Nephron (organoid): Measurements from ENCODE around the gene THAP5.

Experiments used
- H3K27ac Mint-ChIP-seq, 3 experiments: 2 replicates each; pipeline ENCODE4 v1.8.0; 2020; ENCODE audit warnings: mixed read lengths in 3 of 3, mild to moderate bottlenecking in 2 of 3, moderate library complexity in 1 of 3
- H3K27me3 Mint-ChIP-seq: 2 replicates; pipeline ENCODE4 v1.8.0; 2021; ENCODE audit warnings: low read depth, mild to moderate bottlenecking, moderate library complexity, mixed read lengths
- H3K36me3 Mint-ChIP-seq: 2 replicates; pipeline ENCODE4 v1.8.0; 2020; ENCODE audit warnings: low read depth, mixed read lengths
- H3K4me1 Mint-ChIP-seq: 2 replicates; pipeline ENCODE4 v1.8.0; 2020; ENCODE audit warnings: mixed read lengths
- H3K4me3 Mint-ChIP-seq, 3 experiments: 2 replicates each; pipeline ENCODE4 v1.8.0; 2020; ENCODE audit warnings: mild to moderate bottlenecking in 3 of 3, mixed read lengths in 3 of 3, moderate library complexity in 2 of 3
- H3K9me3 Mint-ChIP-seq: 2 replicates; pipeline ENCODE4 v1.8.0; 2020; ENCODE audit warnings: mixed read lengths
- TF ChIP-seq, protein P1 (sequence below), 3 experiments: fragments of 200-600 bp; sonication (generic); IDR thresholded peaks; one replicate each; pipeline ENCODE4 v1.5.0; 2021; ENCODE audit warnings: antibody characterized with exemption in 3 of 3; ENCODE audit not compliant: unreplicated experiment in 3 of 3

THAP5 gene

GRCh38 chr7:108600399-108600798 lies 30.9 kb upstream of the THAP5 start:
- TF ChIP-seq, protein P1, sequence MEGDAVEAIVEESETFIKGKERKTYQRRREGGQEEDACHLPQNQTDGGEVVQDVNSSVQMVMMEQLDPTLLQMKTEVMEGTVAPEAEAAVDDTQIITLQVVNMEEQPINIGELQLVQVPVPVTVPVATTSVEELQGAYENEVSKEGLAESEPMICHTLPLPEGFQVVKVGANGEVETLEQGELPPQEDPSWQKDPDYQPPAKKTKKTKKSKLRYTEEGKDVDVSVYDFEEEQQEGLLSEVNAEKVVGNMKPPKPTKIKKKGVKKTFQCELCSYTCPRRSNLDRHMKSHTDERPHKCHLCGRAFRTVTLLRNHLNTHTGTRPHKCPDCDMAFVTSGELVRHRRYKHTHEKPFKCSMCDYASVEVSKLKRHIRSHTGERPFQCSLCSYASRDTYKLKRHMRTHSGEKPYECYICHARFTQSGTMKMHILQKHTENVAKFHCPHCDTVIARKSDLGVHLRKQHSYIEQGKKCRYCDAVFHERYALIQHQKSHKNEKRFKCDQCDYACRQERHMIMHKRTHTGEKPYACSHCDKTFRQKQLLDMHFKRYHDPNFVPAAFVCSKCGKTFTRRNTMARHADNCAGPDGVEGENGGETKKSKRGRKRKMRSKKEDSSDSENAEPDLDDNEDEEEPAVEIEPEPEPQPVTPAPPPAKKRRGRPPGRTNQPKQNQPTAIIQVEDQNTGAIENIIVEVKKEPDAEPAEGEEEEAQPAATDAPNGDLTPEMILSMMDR (IDR thresholded peaks at IDR 0.05; ENCODE audit: unreplicated experiment in 3 of 3) = no peak
- Mint-ChIP-seq H3K4me3 (no peak overlapping the region), H3K27me3 (no peaks in the 10 kb centered on the region), H3K27ac (no peak overlapping the region), H3K36me3 (no peaks in the 10 kb centered on the region), H3K4me1 (peaks cover 19% of the 10 kb centered on the region), H3K9me3 (no peaks in the 10 kb centered on the region)

- Mint-ChIP-seq H3K4me3 (no peak overlapping the region), H3K4me1 (peaks cover 19% of the 10 kb centered on the region), H3K9me3 (no peaks in the 10 kb centered on the region), H3K36me3 (no peaks in the 10 kb centered on the region), H3K27ac (peak overlapping the region; percentile 15 to 74 (median 30)), H3K27me3 (no peaks in the 10 kb centered on the region)
- TF ChIP-seq, protein P1 (IDR thresholded peaks at IDR 0.05; ENCODE audit: unreplicated experiment in 3 of 3) = no peak
Observed at GRCh38 chr7:108598914-108599580, 29.5 kb upstream of the THAP5 start.

DNA sequence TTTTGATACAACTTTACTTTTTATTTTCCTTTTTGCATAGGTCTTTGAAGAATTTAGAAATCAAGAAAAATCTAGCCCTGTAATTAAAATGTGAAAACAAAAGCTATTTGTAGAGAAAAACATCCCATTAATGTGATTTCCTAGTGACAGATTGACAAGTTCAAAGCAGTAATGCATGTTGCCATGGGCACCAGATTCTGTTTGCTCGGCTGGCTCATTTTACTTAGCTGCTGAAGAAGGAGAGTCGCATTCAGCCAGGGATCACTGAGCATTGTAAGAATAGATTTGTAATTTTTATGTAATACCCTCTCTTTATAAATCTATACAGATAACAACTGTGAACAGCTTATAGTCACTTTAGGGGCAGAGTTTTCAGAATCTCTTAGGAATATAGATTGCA lies 28.6 kb upstream of the THAP5 start:
- TF ChIP-seq, protein P1 (IDR thresholded peaks at IDR 0.05; ENCODE audit: unreplicated experiment in 3 of 3) = no peak
- H3K4me1 Mint-ChIP-seq = peaks cover 24% of the 10 kb centered on the region
- H3K4me3 Mint-ChIP-seq = no peak overlapping the region
- H3K27ac Mint-ChIP-seq = peak overlapping the region in 2 of 3 experiments; percentile 15 to 74
- no peaks in the 10 kb centered on the region for H3K36me3 Mint-ChIP-seq
- no peaks in the 10 kb centered on the region for H3K9me3 Mint-ChIP-seq
- no peaks in the 10 kb centered on the region for H3K27me3 Mint-ChIP-seq

GRCh38 chr7:108596560-108596959 lies 27.1 kb upstream of the THAP5 start:
- TF ChIP-seq, protein P1 (IDR thresholded peaks at IDR 0.05; ENCODE audit: unreplicated experiment in 3 of 3) = no peak
- no peaks in the 10 kb centered on the region for H3K9me3 Mint-ChIP-seq
- no peaks in the 10 kb centered on the region for H3K36me3 Mint-ChIP-seq
- peaks cover 33% of the 10 kb centered on the region for H3K4me1 Mint-ChIP-seq
- H3K27me3 Mint-ChIP-seq = no peaks in the 10 kb centered on the region
- peak overlapping the region in 1 of 3 experiments; percentile 74 for H3K27ac Mint-ChIP-seq
- H3K4me3 Mint-ChIP-seq = no peak overlapping the region

DNA sequence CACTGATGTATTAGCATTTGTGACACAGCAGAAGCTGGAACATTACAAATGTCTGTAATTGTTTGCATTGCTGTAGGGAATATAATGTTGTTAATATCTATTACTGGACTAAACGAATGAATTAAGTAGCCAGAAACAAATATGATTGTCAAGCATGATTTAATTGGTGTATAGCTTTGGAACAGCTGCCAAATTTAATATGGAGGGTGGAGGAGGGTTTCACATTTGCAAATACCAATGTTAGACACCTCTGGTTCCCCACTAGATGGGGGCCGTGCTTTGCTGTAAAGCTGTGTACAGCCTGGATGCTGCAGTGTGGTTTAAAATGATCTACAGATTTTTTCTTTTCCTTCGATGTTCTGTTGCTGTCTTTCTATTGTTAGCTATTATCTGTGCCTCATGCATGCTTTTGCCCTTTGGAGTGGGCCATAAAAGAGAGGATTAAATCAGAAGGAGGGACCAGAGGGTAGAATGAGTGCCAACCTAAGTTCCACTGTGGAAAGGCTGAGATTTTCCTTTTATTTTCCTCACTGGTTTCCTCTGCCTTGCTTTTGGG lies 23.2 kb upstream of the THAP5 start:
- peak overlapping the region in 1 of 3 experiments; percentile 0 for H3K27ac Mint-ChIP-seq
- H3K36me3 Mint-ChIP-seq = no peaks in the 10 kb centered on the region

More for the DNA sequence above, 23.2 kb upstream of the THAP5 start:
- Mint-ChIP-seq H3K4me1 (peaks cover 21% of the 10 kb centered on the region), H3K27me3 (no peaks in the 10 kb centered on the region), H3K9me3 (no peaks in the 10 kb centered on the region), H3K4me3 (no peak overlapping the region)
- TF ChIP-seq, protein P1 (IDR thresholded peaks at IDR 0.05; ENCODE audit: unreplicated experiment in 3 of 3) = peak; percentile 49 to 52 (median 51)
